Glutamatergic neuron (in vitro differentiated cells): ENCODE data around the gene SUMO4. TPM values are rescaled to one million over a fixed set of nuclear protein-coding genes. Genes with fewer than 3 reads are reported as not detected.

ENCODE experiments used
- DNase-seq: peaks from one replicate; pipeline ENCODE4 v3.0.0; 2022
- H3K27ac Mint-ChIP-seq: one replicate; pipeline ENCODE4 v1.8.0; 2020; ENCODE audit warnings: mild to moderate bottlenecking, mixed read lengths, inconsistent platforms; ENCODE audit not compliant: unreplicated experiment
- H3K27me3 Mint-ChIP-seq: one replicate; pipeline ENCODE4 v1.8.0; 2020; ENCODE audit warnings: mild to moderate bottlenecking, moderate library complexity, mixed read lengths, inconsistent platforms; ENCODE audit not compliant: unreplicated experiment
- H3K36me3 Mint-ChIP-seq: one replicate; pipeline ENCODE4 v1.8.0; 2020; ENCODE audit warnings: mild to moderate bottlenecking, mixed read lengths, inconsistent platforms; ENCODE audit not compliant: unreplicated experiment
- H3K4me1 Mint-ChIP-seq: one replicate; pipeline ENCODE4 v1.8.0; 2020; ENCODE audit warnings: mild to moderate bottlenecking, low read depth, mixed read lengths, inconsistent platforms; ENCODE audit not compliant: unreplicated experiment
- H3K4me3 Mint-ChIP-seq: one replicate; pipeline ENCODE4 v1.8.0; 2020; ENCODE audit warnings: mild to moderate bottlenecking, mixed read lengths, inconsistent platforms; ENCODE audit not compliant: unreplicated experiment
- H3K9me3 Mint-ChIP-seq: one replicate; pipeline ENCODE4 v1.8.0; 2020; ENCODE audit warnings: mild to moderate bottlenecking, moderate library complexity, mixed read lengths, inconsistent platforms; ENCODE audit not compliant: unreplicated experiment
- total RNA-seq: library from RNA; stranded (reverse); fragmentation: NEBNext Ultra II Directional; extraction: Animal tissue kit (Norgen Biotek cat#: 25700); gene quantifications from one replicate; pipeline ENCODE4 v1.2.1, GENCODE V29; 2021; ENCODE audit not compliant: unreplicated experiment
- TF ChIP-seq, protein P1 (sequence below): fragments of 200-600 bp; sonication (generic); IDR thresholded peaks from one replicate; pipeline ENCODE4 v1.5.0; 2021; ENCODE audit not compliant: partially characterized antibody, unreplicated experiment

SUMO4 gene
- total RNA-seq, 1 donor from 2014 or later = 1.3 TPM

DNA sequence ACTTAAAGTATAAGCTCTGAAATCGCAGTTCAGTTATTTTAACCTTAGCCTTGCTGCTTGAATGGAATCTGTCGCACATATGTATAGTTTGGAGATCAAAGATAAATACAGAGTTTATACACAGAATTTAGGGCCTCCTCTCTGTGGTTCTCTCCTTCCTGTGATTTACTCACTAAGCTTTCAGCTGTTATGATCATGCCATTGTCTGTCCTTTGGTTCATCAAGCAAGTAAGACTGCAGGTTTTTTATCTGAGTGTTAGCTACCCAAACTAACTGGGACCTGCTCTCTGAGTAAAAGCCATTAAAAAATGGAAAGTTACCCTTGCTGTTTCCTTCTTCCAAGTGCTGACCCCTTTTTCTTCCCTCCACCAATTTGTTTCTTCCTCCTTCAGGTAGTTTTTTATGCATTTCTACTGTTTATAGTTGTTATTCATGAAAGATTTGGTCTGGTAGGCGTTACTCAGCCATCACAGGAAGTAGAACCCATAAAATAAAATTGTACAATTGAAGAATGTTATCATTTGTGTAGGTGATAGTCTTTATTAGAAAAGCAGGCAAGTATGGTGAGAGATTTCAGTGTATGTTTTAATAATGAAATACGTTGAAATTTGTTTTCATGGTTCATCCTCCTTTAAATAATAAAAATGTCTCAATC is 33.7 kb upstream of the SUMO4 start:
- H3K9me3 Mint-ChIP-seq = no peaks in the 10 kb centered on the region
- H3K36me3 Mint-ChIP-seq = no peaks in the 10 kb centered on the region
- peaks cover 2% of the 10 kb centered on the region for H3K4me1 Mint-ChIP-seq
- DNase-seq = no peak
- no peak overlapping the region for H3K4me3 Mint-ChIP-seq
- TF ChIP-seq, protein P1, sequence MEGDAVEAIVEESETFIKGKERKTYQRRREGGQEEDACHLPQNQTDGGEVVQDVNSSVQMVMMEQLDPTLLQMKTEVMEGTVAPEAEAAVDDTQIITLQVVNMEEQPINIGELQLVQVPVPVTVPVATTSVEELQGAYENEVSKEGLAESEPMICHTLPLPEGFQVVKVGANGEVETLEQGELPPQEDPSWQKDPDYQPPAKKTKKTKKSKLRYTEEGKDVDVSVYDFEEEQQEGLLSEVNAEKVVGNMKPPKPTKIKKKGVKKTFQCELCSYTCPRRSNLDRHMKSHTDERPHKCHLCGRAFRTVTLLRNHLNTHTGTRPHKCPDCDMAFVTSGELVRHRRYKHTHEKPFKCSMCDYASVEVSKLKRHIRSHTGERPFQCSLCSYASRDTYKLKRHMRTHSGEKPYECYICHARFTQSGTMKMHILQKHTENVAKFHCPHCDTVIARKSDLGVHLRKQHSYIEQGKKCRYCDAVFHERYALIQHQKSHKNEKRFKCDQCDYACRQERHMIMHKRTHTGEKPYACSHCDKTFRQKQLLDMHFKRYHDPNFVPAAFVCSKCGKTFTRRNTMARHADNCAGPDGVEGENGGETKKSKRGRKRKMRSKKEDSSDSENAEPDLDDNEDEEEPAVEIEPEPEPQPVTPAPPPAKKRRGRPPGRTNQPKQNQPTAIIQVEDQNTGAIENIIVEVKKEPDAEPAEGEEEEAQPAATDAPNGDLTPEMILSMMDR = no peak
- no peak overlapping the region for H3K27ac Mint-ChIP-seq
- no peaks in the 10 kb centered on the region for H3K27me3 Mint-ChIP-seq

DNA sequence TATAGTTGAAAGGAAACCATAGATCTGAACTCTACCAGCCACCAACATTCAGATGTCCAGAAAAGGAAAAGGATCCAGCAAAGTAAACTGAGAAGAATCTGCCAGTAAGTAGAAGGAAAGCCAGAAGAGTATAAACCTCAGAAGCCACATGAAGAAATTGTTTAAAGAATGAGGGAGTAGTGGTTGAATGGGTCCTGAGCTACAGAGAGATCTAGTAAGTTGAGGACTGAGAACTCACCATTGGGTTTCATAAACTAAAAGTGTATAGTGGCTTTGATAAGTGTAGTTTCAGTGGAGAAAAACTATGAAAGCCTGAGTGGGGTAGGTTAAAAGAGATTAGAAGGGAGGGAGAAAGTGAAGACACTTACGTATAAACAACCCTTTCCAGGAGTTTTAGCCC is 32.0 kb upstream of the SUMO4 start:
- Mint-ChIP-seq H3K27ac (no peak overlapping the region), H3K36me3 (no peaks in the 10 kb centered on the region), H3K9me3 (no peaks in the 10 kb centered on the region), H3K4me3 (no peak overlapping the region), H3K27me3 (no peaks in the 10 kb centered on the region), H3K4me1 (peaks cover 2% of the 10 kb centered on the region)
- no peak for DNase-seq
- TF ChIP-seq, protein P1 = no peak

DNA sequence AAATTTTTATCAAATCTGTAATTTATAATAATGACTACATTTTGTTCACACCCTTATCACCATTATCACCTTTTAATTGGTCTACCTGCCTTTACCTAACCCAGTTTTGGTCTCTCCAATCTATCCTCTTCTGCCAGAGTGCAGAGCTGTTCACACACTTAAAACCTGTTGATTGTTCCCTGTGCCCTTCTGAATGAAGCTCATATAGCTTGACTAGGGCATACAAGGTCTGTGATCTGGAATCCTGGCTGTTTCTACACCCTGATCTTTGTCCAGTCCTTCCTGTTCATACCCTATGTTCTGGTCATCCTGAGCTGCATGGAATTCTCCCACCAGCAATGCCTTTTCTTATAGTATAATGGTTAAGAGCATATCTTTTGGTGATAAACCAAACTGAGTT is 28.9 kb upstream of the SUMO4 start:
- TF ChIP-seq, protein P1 = no peak
- no peaks in the 10 kb centered on the region for H3K9me3 Mint-ChIP-seq
- no peak overlapping the region for H3K4me3 Mint-ChIP-seq
- no peak for DNase-seq
- no peaks in the 10 kb centered on the region for H3K4me1 Mint-ChIP-seq
- H3K36me3 Mint-ChIP-seq = no peaks in the 10 kb centered on the region
- no peaks in the 10 kb centered on the region for H3K27me3 Mint-ChIP-seq
- H3K27ac Mint-ChIP-seq = no peak overlapping the region

DNA sequence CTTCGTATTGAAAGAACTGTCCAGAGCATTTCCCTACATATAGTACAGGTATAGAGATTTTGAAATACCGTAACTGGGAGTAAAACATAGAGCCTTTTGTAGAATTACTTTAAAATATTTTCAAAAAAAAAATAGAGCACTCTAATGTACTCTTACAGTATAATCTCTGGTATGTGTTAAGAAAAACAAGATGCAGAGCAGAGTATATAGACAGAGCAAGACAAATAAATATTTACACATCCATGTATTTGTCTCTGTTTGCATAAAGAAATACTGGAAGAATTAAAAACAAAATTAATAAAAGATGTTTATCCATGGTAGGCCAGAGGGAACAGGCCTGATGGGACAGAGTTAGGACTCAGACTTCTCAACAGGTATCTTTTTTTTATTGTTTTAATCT is 28.0 kb upstream of the SUMO4 start:
- H3K27ac Mint-ChIP-seq = no peak overlapping the region
- no peaks in the 10 kb centered on the region for H3K9me3 Mint-ChIP-seq
- no peak for DNase-seq
- TF ChIP-seq, protein P1 = no peak
- H3K4me3 Mint-ChIP-seq = no peak overlapping the region
- H3K36me3 Mint-ChIP-seq = no peaks in the 10 kb centered on the region
- H3K4me1 Mint-ChIP-seq = peaks cover 2% of the 10 kb centered on the region
- H3K27me3 Mint-ChIP-seq = no peaks in the 10 kb centered on the region

DNA sequence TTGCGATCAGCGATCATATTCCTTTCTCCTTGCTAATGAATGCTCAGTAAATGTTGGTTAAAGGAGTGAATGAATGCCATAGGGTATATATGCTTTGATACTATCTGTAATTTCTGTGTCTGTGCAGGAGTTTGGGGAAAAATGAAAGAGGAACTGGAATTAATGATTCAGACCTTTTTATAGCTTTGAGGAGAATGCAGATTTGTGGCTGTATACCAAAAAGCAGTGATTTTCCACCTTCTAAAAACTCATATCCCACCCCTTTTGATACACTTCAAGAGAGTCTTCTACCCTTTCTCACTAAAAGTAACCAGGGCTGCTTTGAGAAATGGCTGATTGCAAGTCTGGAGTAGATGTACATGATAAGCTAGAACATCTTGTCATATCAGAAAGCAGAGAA is 26.6 kb upstream of the SUMO4 start:
- no peaks in the 10 kb centered on the region for H3K9me3 Mint-ChIP-seq
- H3K4me3 Mint-ChIP-seq = no peak overlapping the region
- peaks cover 2% of the 10 kb centered on the region for H3K36me3 Mint-ChIP-seq
- peaks cover 2% of the 10 kb centered on the region for H3K4me1 Mint-ChIP-seq
- H3K27ac Mint-ChIP-seq = no peak overlapping the region
- no peaks in the 10 kb centered on the region for H3K27me3 Mint-ChIP-seq
- no peak for DNase-seq
- TF ChIP-seq, protein P1 = no peak
